HuH-7.5 (cell line): ENCODE data around the gene KYAT1.
"Not testable (repeated sequence)": the region's sequence is repeated elsewhere in the genome, so short reads cannot be mapped to it uniquely, and the experiment has no call there.

Source experiments
- DNase-seq: peaks from one replicate; pipeline ENCODE4 v3.0.0; 2011; ENCODE audit warnings: low spot score

Gene KYAT1

GRCh38 chr9:128885376-128885775 lies 3.6 kb upstream of the KYAT1 start:
- no peak for DNase-seq

GRCh38 chr9:128884164-128884563 lies 2.4 kb upstream of the KYAT1 start:
- no peak for DNase-seq

- no peak for DNase-seq
Observed at GRCh38 chr9:128882677-128883603, 1.2 kb upstream of the KYAT1 start.

GRCh38 chr9:128877852-128878251 lies 3.9 kb downstream of the KYAT1 start:
- no peak for DNase-seq

GRCh38 chr9:128870941-128871265 lies 10.8 kb downstream of the KYAT1 start:
- DNase-seq, result not testable (repeated sequence)

- DNase-seq, result no peak
Observed at GRCh38 chr9:128870128-128870940, 11.4 kb downstream of the KYAT1 start.

- peak; percentile 74 for DNase-seq
Observed at GRCh38 chr9:128863647-128864046, 18.1 kb downstream of the KYAT1 start.

- DNase-seq, result no peak
Observed at GRCh38 chr9:128862401-128862851, 19.3 kb downstream of the KYAT1 start.

- no peak for DNase-seq
Observed at GRCh38 chr9:128861501-128861900, 20.2 kb downstream of the KYAT1 start.

- DNase-seq, result no peak
Observed at GRCh38 chr9:128860937-128861336, 20.8 kb downstream of the KYAT1 start.

GRCh38 chr9:128858476-128858875 lies 23.3 kb downstream of the KYAT1 start:
- DNase-seq, result not testable (repeated sequence)

GRCh38 chr9:128854454-128854853 lies 27.3 kb downstream of the KYAT1 start:
- not testable (repeated sequence) for DNase-seq

GRCh38 chr9:128852646-128853045 lies 29.1 kb downstream of the KYAT1 start:
- not testable (repeated sequence) for DNase-seq

- DNase-seq, result not testable (repeated sequence)
Observed at GRCh38 chr9:128851779-128852600, 29.8 kb downstream of the KYAT1 start.

GRCh38 chr9:128851024-128851423 lies 30.7 kb downstream of the KYAT1 start:
- DNase-seq, result not testable (repeated sequence)

- DNase-seq, result no peak
Observed at GRCh38 chr9:128847803-128848202, 33.9 kb downstream of the KYAT1 start.

GRCh38 chr9:128846680-128847030 lies 35.1 kb downstream of the KYAT1 start:
- DNase-seq, result no peak

GRCh38 chr9:128845186-128845931 lies 36.4 kb downstream of the KYAT1 start:
- DNase-seq, result peak; percentile 59

- DNase-seq, result not testable (repeated sequence)
Observed at GRCh38 chr9:128843171-128843570, 38.6 kb downstream of the KYAT1 start.

- no peak for DNase-seq
Observed at GRCh38 chr9:128841694-128842492, 39.9 kb downstream of the KYAT1 start.

- no peak for DNase-seq
Observed at GRCh38 chr9:128840524-128840923, 41.2 kb downstream of the KYAT1 start.
